GM12878 (cell line): ENCODE results near the gene EPS8. TPM values are rescaled to one million over a fixed set of nuclear protein-coding genes. Genes with fewer than 3 reads are reported as not detected.

Experiments
- ATAC-seq: fragments of 200-7000 bp; cut with Tn5 transposase; 3 replicates; pipeline ENCODE4 v1.9.1; 2020; ENCODE audit warnings: mild to moderate bottlenecking, moderate library complexity
- BruUV-seq: library from RNA; stranded (reverse); fragments of 400-500 nt; replicated peaks from 2 replicates; lab custom pipeline; 2021; lab: Mats Ljungman, UMichigan
- CTCF ChIA-PET: fragments of 300-600 bp; sonication (Branson Sonifier 250); formaldehyde crosslinking; extraction: SDS; loops from one replicate; lab custom pipeline; 2021; ENCODE audit warnings: inconsistent platforms; lab: Yijun Ruan, JAX
- POLR2A ChIA-PET: fragments of 350-600 bp; formaldehyde crosslinking; extraction: SDS; loops from one replicate; lab custom pipeline; 2021; ENCODE audit warnings: inconsistent platforms; lab: Charles Lee
- RAD21 ChIA-PET: fragments of 300-600 bp; sonication (Branson Sonifier 250); formaldehyde crosslinking; loops from one replicate; lab custom pipeline; 2023; ENCODE audit warnings: antibody characterized with exemption; ENCODE audit not compliant: unreplicated experiment; lab: Charles Lee
- SMC1A ChIA-PET: fragments of 300-600 bp; sonication (Branson Sonifier 250); formaldehyde crosslinking; loops from one replicate; lab custom pipeline; 2023; ENCODE audit not compliant: unreplicated experiment, uncharacterized antibody; lab: Charles Lee
- DNase-seq: peaks from one replicate; pipeline ENCODE4 v3.0.0-alpha.2; 2011; ENCODE audit warnings: low read depth, low spot score
- FAIRE-seq: peaks from 3 replicates; lab custom pipeline; 2011; peaks lifted over from hg19 to GRCh38; lab: Jason Lieb, UNC
- H2AFZ ChIP-seq: 2 replicates; pipeline ENCODE4 v1.6.0; 2011; ENCODE audit warnings: low read depth, low read length, control low read depth; ENCODE audit not compliant: control insufficient read depth
- H3K27ac ChIP-seq: 2 replicates; pipeline ENCODE4 v1.5.1; 2011; ENCODE audit warnings: control low read depth; ENCODE audit not compliant: control insufficient read depth, insufficient read depth
- H3K27me3 ChIP-seq, 2 experiments: replicated peaks in 1 of 2; 2 replicates each; pipeline versions ENCODE4 v1.6.0 to v1.6.1; 2011; ENCODE audit warnings: low read length in 1 of 2; ENCODE audit not compliant: control insufficient read depth in 2 of 2, insufficient read depth in 2 of 2
- H3K36me3 ChIP-seq, 2 experiments: 2 replicates each; pipeline ENCODE4 v1.5.1; 2011; ENCODE audit warnings: low read length in 1 of 2; ENCODE audit not compliant: control insufficient read depth in 2 of 2, insufficient read depth in 2 of 2
- H3K4me1 ChIP-seq: 2 replicates; pipeline ENCODE4 v1.6.1; 2011; ENCODE audit warnings: mild to moderate bottlenecking, low read length, moderate library complexity, mixed read lengths; ENCODE audit not compliant: control insufficient read depth, insufficient read depth
- H3K4me2 ChIP-seq: 2 replicates; pipeline ENCODE4 v1.6.0; 2011; ENCODE audit warnings: control low read depth; ENCODE audit not compliant: control insufficient read depth, insufficient read depth
- H3K4me3 ChIP-seq: fragments of 200-600 bp; sonication (generic); 2 replicates; pipeline ENCODE4 v1.5.1; 2016
- H3K79me2 ChIP-seq: 2 replicates; pipeline ENCODE4 v1.6.0; 2011; ENCODE audit warnings: low read length; ENCODE audit not compliant: control insufficient read depth, insufficient read depth
- H3K9ac ChIP-seq: 2 replicates; pipeline ENCODE4 v1.8.0; 2011; ENCODE audit warnings: low read length, control low read depth, mixed read lengths; ENCODE audit not compliant: control insufficient read depth, insufficient read depth
- H3K9me3 ChIP-seq: replicated peaks from 3 replicates; pipeline ENCODE4 v1.5.1; 2011; ENCODE audit warnings: mild to moderate bottlenecking, low read length; ENCODE audit not compliant: control insufficient read depth, insufficient read depth
- H4K20me1 ChIP-seq: 2 replicates; pipeline ENCODE4 v1.6.0; 2011; ENCODE audit not compliant: control insufficient read depth, insufficient read depth
- BMI1 ChIP-seq: fragments of 450-650 bp; IDR thresholded peaks from 2 replicates; pipeline ENCODE4 v1.6.1; 2016; ENCODE audit warnings: mild to moderate bottlenecking, moderate library complexity, borderline replicate concordance
- ESRRA ChIP-seq: IDR thresholded peaks from 2 replicates; pipeline ENCODE4 v1.6.1; 2012; ENCODE audit warnings: mild to moderate bottlenecking, low read length, improper control_type of control experiment
- HCFC1 ChIP-seq: fragments of 150-350 bp; IDR thresholded peaks from 2 replicates; pipeline ENCODE4 v1.6.1; 2014; ENCODE audit warnings: low read length
- IRF5 ChIP-seq: fragments of 450-650 bp; IDR thresholded peaks from 2 replicates; pipeline ENCODE4 v1.6.1; 2017; ENCODE audit warnings: borderline replicate concordance
- NBN ChIP-seq: fragments of 450-650 bp; IDR thresholded peaks from 2 replicates; pipeline ENCODE4 v1.6.1; 2016
- SMC3 ChIP-seq: IDR thresholded peaks from 2 replicates; pipeline ENCODE4 v1.6.1; 2011; ENCODE audit warnings: low read length, improper control_type of control experiment, borderline replicate concordance
- SUZ12 ChIP-seq: fragments of 200-600 bp; sonication (generic); IDR thresholded peaks from one replicate; pipeline ENCODE4 v1.6.1; 2018; ENCODE audit warnings: antibody characterized with exemption, mild to moderate bottlenecking; ENCODE audit not compliant: unreplicated experiment
- TARDBP ChIP-seq: IDR thresholded peaks from 2 replicates; pipeline ENCODE4 v1.6.1; 2016; ENCODE audit warnings: borderline replicate concordance
- ZBTB11 ChIP-seq: fragments of 450-650 bp; formaldehyde crosslinking; IDR thresholded peaks from 2 replicates; pipeline ENCODE4 v1.5.0; 2022; ENCODE audit warnings: mild to moderate bottlenecking, missing genetic modification characterization
- ZBTB33 ChIP-seq: fragments of 450-650 bp; IDR thresholded peaks from 2 replicates; pipeline ENCODE4 v1.6.1; 2017; ENCODE audit warnings: mild to moderate bottlenecking
- WGBS: methylation state at CpG from one replicate; pipeline ENCODE4 v1.1.6; 2016; ENCODE audit warnings: low lambda C conversion rate; ENCODE audit not compliant: insufficient replicate concordance, insufficient coverage; ENCODE audit errors: missing lambda C conversion rate; 5-methylcytosine and 5-hydroxymethylcytosine counted together
- in situ Hi-C: fragments of 300-500 bp; cut with MboI; formaldehyde crosslinking; loops from 9 replicates; pipeline ENCODE4 v1.14.3; 2018; ENCODE audit warnings: mixed read lengths
- intact Hi-C: fragments of 100-400 bp; cut with micrococcal nuclease; formaldehyde crosslinking; loops from one replicate; pipeline ENCODE4 v1.14.2; 2022; ENCODE audit not compliant: unreplicated experiment
- polyA plus RNA-seq, 11 experiments: library from polyadenylated mRNA; depleted of rRNA in 4 of 11; unstranded in 6 of 11; stranded (reverse) in 5 of 11; fragments of >200 nt; fragmentation: Nextera tagmentation in 4 of 11; fragmentation: Illumina TruSeq in 1 of 11; extraction: Ambion mirVana in 4 of 11; extraction: Trizol in 1 of 11; gene quantifications; 1 replicate in 1 of 11; 2 replicates in 10 of 11; pipeline versions ENCODE4 v1.2.1 to v1.2.3, GENCODE V29; 2011 to 2016; ENCODE audit warnings: inconsistent platforms in 2 of 11, missing spikeins in 2 of 11, low read depth in 1 of 11
- total RNA-seq, 4 experiments: library from RNA; depleted of rRNA in 3 of 4; stranded (reverse); fragments of >200 nt in 3 of 4; fragmentation: Illumina TruSeq in 1 of 4; extraction: Trizol in 1 of 4; gene quantifications; 2 replicates each; pipeline versions ENCODE4 v1.2.1 to v1.2.3, GENCODE V29; 2013 to 2021
- TF ChIP-seq, protein P1 (sequence below), 3 experiments: IDR thresholded peaks in 2 of 3; conservative IDR thresholded peaks in 1 of 3; 2 replicates each; pipeline ENCODE4 v1.5.1; 2011; ENCODE audit warnings: low read depth in 3 of 3, low read length in 3 of 3, mild to moderate bottlenecking in 3 of 3, control low read depth in 2 of 3, moderate library complexity in 2 of 3, inconsistent platforms in 1 of 3, mixed read lengths in 1 of 3; ENCODE audit not compliant: control insufficient read depth in 2 of 3, insufficient read depth in 1 of 3; ENCODE audit errors: extremely low read depth in 1 of 3
- TF ChIP-seq, protein P2 (sequence below): fragments of 450-650 bp; IDR thresholded peaks from 2 replicates; pipeline ENCODE4 v1.6.1; 2017; ENCODE audit warnings: low read depth, mild to moderate bottlenecking, moderate library complexity

The EPS8 gene
- total and polyA plus RNA-seq, 10 of the 15 experiments (the other 5 are each of a cell fraction or from before 2014, with no cell fraction given) = 1.3 to 127 (median 3.4) TPM

DNA sequence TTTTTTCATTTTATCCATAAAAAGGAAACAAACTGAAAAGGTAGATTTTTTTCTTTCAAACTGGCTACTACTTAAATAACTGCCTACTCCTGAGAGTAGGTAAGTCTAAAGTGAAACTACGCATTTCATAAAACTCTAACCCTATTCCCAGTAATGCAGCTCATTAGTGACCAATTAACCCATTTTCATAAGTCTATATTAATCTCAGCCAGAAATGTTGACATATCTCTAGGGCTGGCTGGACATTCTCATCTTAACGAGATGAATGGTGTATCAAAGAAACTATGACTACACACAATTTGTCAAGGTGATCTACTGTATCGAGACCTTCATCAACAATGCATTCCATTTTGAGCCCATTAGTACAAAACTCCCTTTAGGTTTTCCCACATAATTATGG lies 57.2 kb downstream of the EPS8 start (continued):
- TF ChIP-seq, protein P1, sequence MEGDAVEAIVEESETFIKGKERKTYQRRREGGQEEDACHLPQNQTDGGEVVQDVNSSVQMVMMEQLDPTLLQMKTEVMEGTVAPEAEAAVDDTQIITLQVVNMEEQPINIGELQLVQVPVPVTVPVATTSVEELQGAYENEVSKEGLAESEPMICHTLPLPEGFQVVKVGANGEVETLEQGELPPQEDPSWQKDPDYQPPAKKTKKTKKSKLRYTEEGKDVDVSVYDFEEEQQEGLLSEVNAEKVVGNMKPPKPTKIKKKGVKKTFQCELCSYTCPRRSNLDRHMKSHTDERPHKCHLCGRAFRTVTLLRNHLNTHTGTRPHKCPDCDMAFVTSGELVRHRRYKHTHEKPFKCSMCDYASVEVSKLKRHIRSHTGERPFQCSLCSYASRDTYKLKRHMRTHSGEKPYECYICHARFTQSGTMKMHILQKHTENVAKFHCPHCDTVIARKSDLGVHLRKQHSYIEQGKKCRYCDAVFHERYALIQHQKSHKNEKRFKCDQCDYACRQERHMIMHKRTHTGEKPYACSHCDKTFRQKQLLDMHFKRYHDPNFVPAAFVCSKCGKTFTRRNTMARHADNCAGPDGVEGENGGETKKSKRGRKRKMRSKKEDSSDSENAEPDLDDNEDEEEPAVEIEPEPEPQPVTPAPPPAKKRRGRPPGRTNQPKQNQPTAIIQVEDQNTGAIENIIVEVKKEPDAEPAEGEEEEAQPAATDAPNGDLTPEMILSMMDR (IDR thresholded peaks at IDR 0.05 in 2 of 3, conservative IDR thresholded peaks at IDR 0.05 in 1 of 3; ENCODE audit: control insufficient read depth in 2 of 3, extremely low read depth in 1 of 3, insufficient read depth in 1 of 3, low read depth in 3 of 3, low read length in 3 of 3) = no peak
- 0 out of 2 replicates have a peak, but pooled peaks have one; percentile 56 for TF ChIP-seq BMI1

- ChIA-PET RAD21 (interaction anchor here (0.9 to 1.6 kb wide), 2 partner anchors 9 to 46 kb away, joined by 3 read pairs; no protein-coding TSS in a partner anchor), POLR2A (interaction anchor here (0.7 to 1.2 kb wide), 2 partner anchors 11 to 44 kb away, joined by 3 read pairs; no protein-coding TSS in a partner anchor), SMC1A (interaction anchor here (1.5 to 14.5 kb wide), 5 partner anchors 15 to 183 kb away, joined by 3 to 213 read pairs (median 111); no protein-coding TSS in a partner anchor), CTCF (interaction anchor here (0.9 to 1.5 kb wide), 2 partner anchors 11 to 29 kb away, joined by 3 to 4 read pairs; no protein-coding TSS in a partner anchor)
- BruUV-seq = no TSS peak
- intact Hi-C loops (no loop called here), in situ Hi-C loops (no loop called here)
- Histone ChIP-seq H3K9me3 (no peaks in the 10 kb centered on the region), H3K9ac (no peak overlapping the region), H3K79me2 (no peaks in the 10 kb centered on the region), H4K20me1 (no peaks in the 10 kb centered on the region), H3K27ac (no peak overlapping the region), H3K4me1 (no peaks in the 10 kb centered on the region), H3K4me2 (no peak overlapping the region), H3K27me3 (no peaks in the 10 kb centered on the region), H3K4me3 (no peak overlapping the region), H2AFZ (no peak overlapping the region), H3K36me3 (no peaks in the 10 kb centered on the region)
- 87% methylated on average over 4 of the region's 4 CpGs for WGBS
- no peak for DNase-seq
- no peak for FAIRE-seq
- ATAC-seq = no peak
- TF ChIP-seq SUZ12 = no peak
- TF ChIP-seq ZBTB11 (CRISPR knock-in tag) = no peak
- TF ChIP-seq SMC3 = no peak
- TF ChIP-seq TARDBP = no peak
- TF ChIP-seq ZBTB33 = no peak
- TF ChIP-seq ESRRA = no peak
- TF ChIP-seq NBN = no peak
- no peak for TF ChIP-seq HCFC1
- TF ChIP-seq, protein P2, sequence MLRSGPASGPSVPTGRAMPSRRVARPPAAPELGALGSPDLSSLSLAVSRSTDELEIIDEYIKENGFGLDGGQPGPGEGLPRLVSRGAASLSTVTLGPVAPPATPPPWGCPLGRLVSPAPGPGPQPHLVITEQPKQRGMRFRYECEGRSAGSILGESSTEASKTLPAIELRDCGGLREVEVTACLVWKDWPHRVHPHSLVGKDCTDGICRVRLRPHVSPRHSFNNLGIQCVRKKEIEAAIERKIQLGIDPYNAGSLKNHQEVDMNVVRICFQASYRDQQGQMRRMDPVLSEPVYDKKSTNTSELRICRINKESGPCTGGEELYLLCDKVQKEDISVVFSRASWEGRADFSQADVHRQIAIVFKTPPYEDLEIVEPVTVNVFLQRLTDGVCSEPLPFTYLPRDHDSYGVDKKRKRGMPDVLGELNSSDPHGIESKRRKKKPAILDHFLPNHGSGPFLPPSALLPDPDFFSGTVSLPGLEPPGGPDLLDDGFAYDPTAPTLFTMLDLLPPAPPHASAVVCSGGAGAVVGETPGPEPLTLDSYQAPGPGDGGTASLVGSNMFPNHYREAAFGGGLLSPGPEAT = no peak
- TF ChIP-seq IRF5 = no peak
These were observed 60.1 kb downstream of the EPS8 start for GRCh38 chr12:15729097-15729496.
